HepG2 (cell line): ENCODE results near the gene SHFL.

ENCODE experiments used
- HDAC2 ChIP-seq: sonication (generic); formaldehyde crosslinking; IDR thresholded peaks from 2 replicates; pipeline ENCODE4 v1.4.0; 2020; ENCODE audit warnings: missing genetic modification reagents
- HNRNPL ChIP-seq: fragments of 200-400 bp; formaldehyde crosslinking; IDR thresholded peaks from 2 replicates; pipeline ENCODE4 v1.6.1; 2017; ENCODE audit warnings: mild to moderate bottlenecking, low read depth, low read length
- NFATC3 ChIP-seq: sonication (generic); formaldehyde crosslinking; IDR thresholded peaks from 2 replicates; pipeline ENCODE4 v1.5.1; 2020; ENCODE audit warnings: mild to moderate bottlenecking, missing genetic modification reagents
- POGZ ChIP-seq: sonication (generic); formaldehyde crosslinking; IDR thresholded peaks from 2 replicates; pipeline ENCODE4 v1.4.0; 2020; ENCODE audit warnings: mild to moderate bottlenecking, missing genetic modification reagents
- SNRNP70 ChIP-seq: fragments of 200-400 bp; formaldehyde crosslinking; IDR thresholded peaks from 2 replicates; pipeline ENCODE4 v1.6.1; 2017; ENCODE audit warnings: mild to moderate bottlenecking, low read depth, low read length, moderate library complexity
- TSC22D2 ChIP-seq: sonication (generic); formaldehyde crosslinking; IDR thresholded peaks from 2 replicates; pipeline ENCODE4 v1.5.1; 2020; ENCODE audit warnings: missing genetic modification reagents, mild to moderate bottlenecking, borderline replicate concordance
- XRCC5 ChIP-seq: fragments of 200-400 bp; formaldehyde crosslinking; optimal IDR thresholded peaks from 2 replicates; pipeline ENCODE3; 2017; ENCODE audit warnings: mild to moderate bottlenecking, low read length
- ZNF3 ChIP-seq: IDR thresholded peaks from 2 replicates; pipeline ENCODE4 v1.7.0; 2017; ENCODE audit warnings: inconsistent platforms
- ZNF570 ChIP-seq: sonication (generic); formaldehyde crosslinking; IDR thresholded peaks from 2 replicates; pipeline ENCODE4 v1.4.0; 2020; ENCODE audit warnings: mild to moderate bottlenecking, missing genetic modification reagents, borderline replicate concordance
- TF ChIP-seq, protein P1 (sequence below): sonication (generic); formaldehyde crosslinking; IDR thresholded peaks from 2 replicates; pipeline ENCODE4 v1.5.0; 2020; ENCODE audit warnings: mild to moderate bottlenecking, missing genetic modification reagents, moderate library complexity
- TF ChIP-seq, protein P2 (sequence below): sonication (generic); formaldehyde crosslinking; conservative IDR thresholded peaks from 2 replicates; pipeline ENCODE4 v1.4.0; 2020; ENCODE audit warnings: mild to moderate bottlenecking, missing genetic modification reagents, moderate library complexity
- TF ChIP-seq, protein P3 (sequence below): sonication (generic); formaldehyde crosslinking; conservative IDR thresholded peaks from 2 replicates; pipeline ENCODE4 v1.8.1; 2023; ENCODE audit warnings: missing genetic modification reagents
- TF ChIP-seq, protein P4 (sequence below): sonication (generic); formaldehyde crosslinking; IDR thresholded peaks from 2 replicates; pipeline ENCODE4 v1.8.0; 2022; ENCODE audit warnings: mild to moderate bottlenecking, missing genetic modification reagents, moderate library complexity

DNA sequence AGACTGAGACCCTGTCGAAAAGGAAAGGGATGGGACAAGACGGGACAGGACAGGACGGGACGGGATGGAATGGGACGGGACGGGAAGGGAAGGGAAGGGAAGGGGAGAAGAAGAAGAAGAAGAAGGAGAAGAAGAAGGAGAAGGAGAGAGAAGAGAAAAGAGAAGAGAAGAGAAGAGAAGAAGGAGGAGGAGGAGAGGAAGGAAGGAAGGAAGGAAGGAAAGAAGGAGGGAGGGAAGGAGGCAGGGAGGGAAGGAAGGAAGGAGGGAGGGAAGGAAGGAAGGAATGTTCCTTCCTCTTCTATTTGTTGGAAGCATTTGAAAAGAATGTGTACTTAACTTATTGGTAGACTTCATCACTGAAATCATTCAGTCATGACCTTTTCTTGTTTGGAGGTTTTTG, 9.6 kb upstream of the SHFL start:
- TF ChIP-seq, protein P1, sequence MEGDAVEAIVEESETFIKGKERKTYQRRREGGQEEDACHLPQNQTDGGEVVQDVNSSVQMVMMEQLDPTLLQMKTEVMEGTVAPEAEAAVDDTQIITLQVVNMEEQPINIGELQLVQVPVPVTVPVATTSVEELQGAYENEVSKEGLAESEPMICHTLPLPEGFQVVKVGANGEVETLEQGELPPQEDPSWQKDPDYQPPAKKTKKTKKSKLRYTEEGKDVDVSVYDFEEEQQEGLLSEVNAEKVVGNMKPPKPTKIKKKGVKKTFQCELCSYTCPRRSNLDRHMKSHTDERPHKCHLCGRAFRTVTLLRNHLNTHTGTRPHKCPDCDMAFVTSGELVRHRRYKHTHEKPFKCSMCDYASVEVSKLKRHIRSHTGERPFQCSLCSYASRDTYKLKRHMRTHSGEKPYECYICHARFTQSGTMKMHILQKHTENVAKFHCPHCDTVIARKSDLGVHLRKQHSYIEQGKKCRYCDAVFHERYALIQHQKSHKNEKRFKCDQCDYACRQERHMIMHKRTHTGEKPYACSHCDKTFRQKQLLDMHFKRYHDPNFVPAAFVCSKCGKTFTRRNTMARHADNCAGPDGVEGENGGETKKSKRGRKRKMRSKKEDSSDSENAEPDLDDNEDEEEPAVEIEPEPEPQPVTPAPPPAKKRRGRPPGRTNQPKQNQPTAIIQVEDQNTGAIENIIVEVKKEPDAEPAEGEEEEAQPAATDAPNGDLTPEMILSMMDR (CRISPR knock-in tag): no peak
- TF ChIP-seq POGZ (CRISPR knock-in tag): no peak
- TF ChIP-seq ZNF3 (CRISPR knock-in tag): no peak
- TF ChIP-seq SNRNP70: no peak
- TF ChIP-seq, protein P2, sequence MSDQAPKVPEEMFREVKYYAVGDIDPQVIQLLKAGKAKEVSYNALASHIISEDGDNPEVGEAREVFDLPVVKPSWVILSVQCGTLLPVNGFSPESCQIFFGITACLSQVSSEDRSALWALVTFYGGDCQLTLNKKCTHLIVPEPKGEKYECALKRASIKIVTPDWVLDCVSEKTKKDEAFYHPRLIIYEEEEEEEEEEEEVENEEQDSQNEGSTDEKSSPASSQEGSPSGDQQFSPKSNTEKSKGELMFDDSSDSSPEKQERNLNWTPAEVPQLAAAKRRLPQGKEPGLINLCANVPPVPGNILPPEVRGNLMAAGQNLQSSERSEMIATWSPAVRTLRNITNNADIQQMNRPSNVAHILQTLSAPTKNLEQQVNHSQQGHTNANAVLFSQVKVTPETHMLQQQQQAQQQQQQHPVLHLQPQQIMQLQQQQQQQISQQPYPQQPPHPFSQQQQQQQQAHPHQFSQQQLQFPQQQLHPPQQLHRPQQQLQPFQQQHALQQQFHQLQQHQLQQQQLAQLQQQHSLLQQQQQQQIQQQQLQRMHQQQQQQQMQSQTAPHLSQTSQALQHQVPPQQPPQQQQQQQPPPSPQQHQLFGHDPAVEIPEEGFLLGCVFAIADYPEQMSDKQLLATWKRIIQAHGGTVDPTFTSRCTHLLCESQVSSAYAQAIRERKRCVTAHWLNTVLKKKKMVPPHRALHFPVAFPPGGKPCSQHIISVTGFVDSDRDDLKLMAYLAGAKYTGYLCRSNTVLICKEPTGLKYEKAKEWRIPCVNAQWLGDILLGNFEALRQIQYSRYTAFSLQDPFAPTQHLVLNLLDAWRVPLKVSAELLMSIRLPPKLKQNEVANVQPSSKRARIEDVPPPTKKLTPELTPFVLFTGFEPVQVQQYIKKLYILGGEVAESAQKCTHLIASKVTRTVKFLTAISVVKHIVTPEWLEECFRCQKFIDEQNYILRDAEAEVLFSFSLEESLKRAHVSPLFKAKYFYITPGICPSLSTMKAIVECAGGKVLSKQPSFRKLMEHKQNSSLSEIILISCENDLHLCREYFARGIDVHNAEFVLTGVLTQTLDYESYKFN (CRISPR knock-in tag): no peak
- TF ChIP-seq HNRNPL: no peak
- TF ChIP-seq, protein P3, sequence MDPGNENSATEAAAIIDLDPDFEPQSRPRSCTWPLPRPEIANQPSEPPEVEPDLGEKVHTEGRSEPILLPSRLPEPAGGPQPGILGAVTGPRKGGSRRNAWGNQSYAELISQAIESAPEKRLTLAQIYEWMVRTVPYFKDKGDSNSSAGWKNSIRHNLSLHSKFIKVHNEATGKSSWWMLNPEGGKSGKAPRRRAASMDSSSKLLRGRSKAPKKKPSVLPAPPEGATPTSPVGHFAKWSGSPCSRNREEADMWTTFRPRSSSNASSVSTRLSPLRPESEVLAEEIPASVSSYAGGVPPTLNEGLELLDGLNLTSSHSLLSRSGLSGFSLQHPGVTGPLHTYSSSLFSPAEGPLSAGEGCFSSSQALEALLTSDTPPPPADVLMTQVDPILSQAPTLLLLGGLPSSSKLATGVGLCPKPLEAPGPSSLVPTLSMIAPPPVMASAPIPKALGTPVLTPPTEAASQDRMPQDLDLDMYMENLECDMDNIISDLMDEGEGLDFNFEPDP (CRISPR knock-in tag): no peak
- TF ChIP-seq ZNF570: no peak
- TF ChIP-seq XRCC5: no peak
- TF ChIP-seq NFATC3 (CRISPR knock-in tag): no peak
- TF ChIP-seq, protein P4, sequence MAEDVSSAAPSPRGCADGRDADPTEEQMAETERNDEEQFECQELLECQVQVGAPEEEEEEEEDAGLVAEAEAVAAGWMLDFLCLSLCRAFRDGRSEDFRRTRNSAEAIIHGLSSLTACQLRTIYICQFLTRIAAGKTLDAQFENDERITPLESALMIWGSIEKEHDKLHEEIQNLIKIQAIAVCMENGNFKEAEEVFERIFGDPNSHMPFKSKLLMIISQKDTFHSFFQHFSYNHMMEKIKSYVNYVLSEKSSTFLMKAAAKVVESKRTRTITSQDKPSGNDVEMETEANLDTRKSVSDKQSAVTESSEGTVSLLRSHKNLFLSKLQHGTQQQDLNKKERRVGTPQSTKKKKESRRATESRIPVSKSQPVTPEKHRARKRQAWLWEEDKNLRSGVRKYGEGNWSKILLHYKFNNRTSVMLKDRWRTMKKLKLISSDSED: no peak
- TF ChIP-seq TSC22D2: no peak
- no peak for TF ChIP-seq HDAC2 (CRISPR knock-in tag)
